ENCODE results near the gene FRMD6. TPM values are rescaled to one million over a fixed set of nuclear protein-coding genes. Genes with fewer than 3 reads are reported as not detected.

The FRMD6 gene
- total and polyA plus RNA-seq, 2 experiments from 2014 or later: 5.4 to 18.7 TPM

GRCh38 chr14:51628238-51628637 is 23.5 kb upstream of the FRMD6 start:
- no peaks in the 10 kb centered on the region; the same call in 1 of the 2 replicates for H3K9me2 ChIP-seq (ENCODE audit: insufficient read depth)
- Mint-ChIP-seq H3K27me3 (ENCODE audit: insufficient read depth, low read depth, poor library complexity) (no peaks in the 10 kb centered on the region), H3K27ac (no peak overlapping the region), H3K4me1 (no peaks in the 10 kb centered on the region), H3K36me3 (ENCODE audit: low read depth) (no peaks in the 10 kb centered on the region), H3K4me3 (no peak overlapping the region), H3K9me3 (no peaks in the 10 kb centered on the region)
- no peak overlapping the region for H3K27ac ChIP-seq (ENCODE audit: low read depth)
- H3K36me3 ChIP-seq (ENCODE audit: insufficient read depth): no peaks in the 10 kb centered on the region
- no peak for TF ChIP-seq CREB1 (CRISPR knock-in tag; IDR thresholded peaks at IDR 0.05; ENCODE audit: low read depth)
- TF ChIP-seq JUNB (IDR thresholded peaks at IDR 0.05; ENCODE audit: unreplicated experiment): no peak
- no peak for TF ChIP-seq STAT1 (IDR thresholded peaks at IDR 0.05; ENCODE audit: unreplicated experiment)
- TF ChIP-seq ETS1 (IDR thresholded peaks at IDR 0.05): no peak
- no peak for TF ChIP-seq POLR2AphosphoS5 (IDR thresholded peaks at IDR 0.05; ENCODE audit: low read depth)
- no peaks in the 10 kb centered on the region for H3K27me3 ChIP-seq (ENCODE audit: insufficient read depth)
- H2AFZ ChIP-seq: no peak overlapping the region
- no peaks in the 10 kb centered on the region for H3K4me1 ChIP-seq (ENCODE audit: insufficient read depth)
- no peak for ATAC-seq
- no peaks in the 10 kb centered on the region for H4K20me1 ChIP-seq (replicated peaks; ENCODE audit: insufficient read depth)
- no peaks in the 10 kb centered on the region for H3F3A ChIP-seq (replicated peaks; ENCODE audit: low read depth)
- H3K4me3 ChIP-seq: no peak overlapping the region
- H3K4me2 ChIP-seq: no peak overlapping the region
- DNase-seq (ENCODE audit: low spot score): no peak
- no peaks in the 10 kb centered on the region for H3K79me2 ChIP-seq (replicated peaks; ENCODE audit: insufficient read depth)

- Histone ChIP-seq H4K20me1 (replicated peaks; ENCODE audit: insufficient read depth) (no peaks in the 10 kb centered on the region), H3K4me3 (no peak overlapping the region), H3K9me2 (ENCODE audit: insufficient read depth) (no peaks in the 10 kb centered on the region; the same call in 1 of the 2 replicates), H2AFZ (no peak overlapping the region), H3K4me2 (no peak overlapping the region), H3K27ac (ENCODE audit: low read depth) (no peak overlapping the region), H3K27me3 (ENCODE audit: insufficient read depth) (no peaks in the 10 kb centered on the region), H3K4me1 (ENCODE audit: insufficient read depth) (no peaks in the 10 kb centered on the region), H3K36me3 (ENCODE audit: insufficient read depth) (no peaks in the 10 kb centered on the region), H3F3A (replicated peaks; ENCODE audit: low read depth) (no peaks in the 10 kb centered on the region), H3K79me2 (replicated peaks; ENCODE audit: insufficient read depth) (no peaks in the 10 kb centered on the region)
- Mint-ChIP-seq H3K9me3 (no peaks in the 10 kb centered on the region), H3K36me3 (ENCODE audit: low read depth) (no peaks in the 10 kb centered on the region), H3K27ac (no peak overlapping the region), H3K27me3 (ENCODE audit: insufficient read depth, low read depth, poor library complexity) (no peaks in the 10 kb centered on the region), H3K4me1 (no peaks in the 10 kb centered on the region), H3K4me3 (no peak overlapping the region)
- no peak for DNase-seq (ENCODE audit: low spot score)
- no peak for ATAC-seq
- no peak for TF ChIP-seq STAT1 (IDR thresholded peaks at IDR 0.05; ENCODE audit: unreplicated experiment)
- TF ChIP-seq CREB1 (CRISPR knock-in tag; IDR thresholded peaks at IDR 0.05; ENCODE audit: low read depth): no peak
- TF ChIP-seq POLR2AphosphoS5 (IDR thresholded peaks at IDR 0.05; ENCODE audit: low read depth): no peak
- TF ChIP-seq EZH2phosphoT487 (IDR thresholded peaks at IDR 0.05; ENCODE audit: unreplicated experiment): no peak
- no peak for TF ChIP-seq REST (IDR thresholded peaks at IDR 0.05; ENCODE audit: unreplicated experiment)
- TF ChIP-seq ZNF114 (CRISPR knock-in tag; IDR thresholded peaks at IDR 0.05): no peak
- no peak for TF ChIP-seq ZNF462 (CRISPR knock-in tag; IDR thresholded peaks at IDR 0.05)
- TF ChIP-seq ZNF331 (CRISPR knock-in tag; IDR thresholded peaks at IDR 0.05; ENCODE audit: low read depth): no peak
- no peak for TF ChIP-seq EZH2 (IDR thresholded peaks at IDR 0.05; ENCODE audit: low read depth, unreplicated experiment)
Observed at GRCh38 chr14:51630987-51631386, 20.7 kb upstream of the FRMD6 start.
